HEK293 (cell line): ENCODE results near the gene RUFY1.

Source experiments
- GLIS1 ChIP-seq: fragments of 450-650 bp; formaldehyde crosslinking; IDR thresholded peaks from 2 replicates; pipeline ENCODE4 v1.5.1; 2016; ENCODE audit warnings: missing biosample characterization, missing genetic modification characterization
- PRDM2 ChIP-seq: fragments of 450-650 bp; formaldehyde crosslinking; IDR thresholded peaks from 2 replicates; pipeline ENCODE4 v1.5.1; 2016; ENCODE audit warnings: missing biosample characterization, missing genetic modification characterization, borderline replicate concordance
- SP7 ChIP-seq: fragments of 450-650 bp; formaldehyde crosslinking; IDR thresholded peaks from 2 replicates; pipeline ENCODE4 v1.5.1; 2016; ENCODE audit warnings: missing biosample characterization, missing genetic modification characterization
- TSHZ1 ChIP-seq: fragments of 450-650 bp; formaldehyde crosslinking; IDR thresholded peaks from 2 replicates; pipeline ENCODE4 v1.5.1; 2016; ENCODE audit warnings: missing biosample characterization, missing genetic modification characterization, borderline replicate concordance
- ZBTB26 ChIP-seq: fragments of 450-650 bp; formaldehyde crosslinking; optimal IDR thresholded peaks from 2 replicates; pipeline ENCODE3; 2016; ENCODE audit warnings: missing biosample characterization, mild to moderate bottlenecking, missing genetic modification characterization
- ZEB2 ChIP-seq: fragments of 450-650 bp; formaldehyde crosslinking; IDR thresholded peaks from 2 replicates; pipeline ENCODE4 v1.5.1; 2016; ENCODE audit warnings: missing biosample characterization, missing genetic modification characterization
- ZNF157 ChIP-seq: fragments of 450-650 bp; formaldehyde crosslinking; IDR thresholded peaks from 2 replicates; pipeline ENCODE4 v1.5.1; 2016; ENCODE audit warnings: missing biosample characterization, missing genetic modification characterization
- ZNF16 ChIP-seq: fragments of 450-650 bp; formaldehyde crosslinking; IDR thresholded peaks from 2 replicates; pipeline ENCODE4 v1.5.1; 2016; ENCODE audit warnings: low read depth, missing biosample characterization, missing genetic modification characterization
- ZNF184 ChIP-seq: fragments of 450-650 bp; IDR thresholded peaks from 2 replicates; pipeline ENCODE4 v1.5.1; 2018; ENCODE audit warnings: missing biosample characterization, mild to moderate bottlenecking, missing genetic modification characterization
- ZNF2 ChIP-seq: fragments of 450-650 bp; formaldehyde crosslinking; IDR thresholded peaks from 2 replicates; pipeline ENCODE4 v1.5.1; 2016; ENCODE audit warnings: missing biosample characterization, missing genetic modification characterization
- ZNF23 ChIP-seq: fragments of 450-650 bp; formaldehyde crosslinking; IDR thresholded peaks from 2 replicates; pipeline ENCODE4 v1.5.1; 2016; ENCODE audit warnings: missing biosample characterization, missing genetic modification characterization, borderline replicate concordance
- ZNF341 ChIP-seq: fragments of 450-650 bp; formaldehyde crosslinking; IDR thresholded peaks from 2 replicates; pipeline ENCODE4; 2016; ENCODE audit warnings: low read depth, missing biosample characterization, missing genetic modification characterization
- ZNF37A ChIP-seq: fragments of 450-650 bp; IDR thresholded peaks from 2 replicates; pipeline ENCODE4 v1.5.1; 2018; ENCODE audit warnings: missing biosample characterization, missing genetic modification characterization
- ZNF423 ChIP-seq: fragments of 450-650 bp; formaldehyde crosslinking; IDR thresholded peaks from 2 replicates; pipeline ENCODE4 v1.5.1; 2016; ENCODE audit warnings: missing biosample characterization, missing genetic modification characterization
- ZNF501 ChIP-seq: fragments of 450-650 bp; formaldehyde crosslinking; IDR thresholded peaks from 2 replicates; pipeline ENCODE4 v1.5.1; 2016; ENCODE audit warnings: missing biosample characterization, missing genetic modification characterization
- ZNF623 ChIP-seq: fragments of 450-650 bp; formaldehyde crosslinking; IDR thresholded peaks from 2 replicates; pipeline ENCODE4 v1.5.1; 2016; ENCODE audit warnings: missing biosample characterization, missing genetic modification characterization
- ZNF624 ChIP-seq: fragments of 450-650 bp; formaldehyde crosslinking; IDR thresholded peaks from 2 replicates; pipeline ENCODE4 v1.5.1; 2017; ENCODE audit warnings: missing biosample characterization, missing genetic modification characterization
- ZNF654 ChIP-seq: fragments of 450-650 bp; formaldehyde crosslinking; IDR thresholded peaks from 2 replicates; pipeline ENCODE4 v1.5.1; 2016; ENCODE audit warnings: low read depth, missing biosample characterization, missing genetic modification characterization
- ZNF747 ChIP-seq: fragments of 450-650 bp; formaldehyde crosslinking; IDR thresholded peaks from 2 replicates; pipeline ENCODE4 v1.5.1; 2016; ENCODE audit warnings: missing biosample characterization, missing genetic modification characterization

RUFY1 gene

GRCh38 chr5:179623003-179623905, 72.9 kb downstream of the RUFY1 start, which contains the start of gene HNRNPH1 (continued):
- TF ChIP-seq PRDM2 (tag by site-specific recombination) (peak; percentile 94), TSHZ1 (tag by site-specific recombination) (no peak), GLIS1 (peak; percentile 23), ZNF157 (tag by site-specific recombination) (0 out of 2 replicates have a peak, but pooled peaks have one; percentile 29), ZNF341 (tag by site-specific recombination) (peak; percentile 95), ZNF623 (tag by site-specific recombination) (peak; percentile 18; the same call in 1 of the 2 replicates), ZNF624 (tag by site-specific recombination) (peak; percentile 79; the same call in 1 of the 2 replicates), ZNF23 (tag by site-specific recombination) (peak; percentile 70), ZNF747 (tag by site-specific recombination) (0 out of 2 replicates have a peak, but pooled peaks have one; percentile 59), ZBTB26 (peak; percentile 31), ZNF423 (tag by site-specific recombination) (peak; percentile 10; the same call in 1 of the 2 replicates), ZEB2 (tag by site-specific recombination) (0 out of 2 replicates have a peak, but pooled peaks have one; percentile 15), ZNF37A (no peak), ZNF654 (no peak), SP7 (tag by site-specific recombination) (peak; percentile 62), ZNF501 (tag by site-specific recombination) (peak; percentile 87), ZNF2 (tag by site-specific recombination) (peak; percentile 90), ZNF184 (tag by site-specific recombination) (0 out of 2 replicates have a peak, but pooled peaks have one; percentile 46), ZNF16 (tag by site-specific recombination) (0 out of 2 replicates have a peak, but pooled peaks have one; percentile 29)
